A549 (cell line): ENCODE data around the gene IER2. TPM values are rescaled to one million over a fixed set of nuclear protein-coding genes. Genes with fewer than 3 reads are reported as not detected.

Experiments
- CBX2 ChIP-seq: fragments of 200-600 bp; sonication (generic); IDR thresholded peaks from 2 replicates; pipeline ENCODE4 v1.6.1; 2016; ENCODE audit warnings: low read depth, mild to moderate bottlenecking, borderline replicate concordance
- CBX8 ChIP-seq: fragments of 200-600 bp; sonication (generic); IDR thresholded peaks from 2 replicates; pipeline ENCODE4 v1.6.1; 2016
- CHD2 ChIP-seq: fragments of 150-350 bp; IDR thresholded peaks from 2 replicates; pipeline ENCODE4 v1.6.1; 2014; ENCODE audit warnings: low read length; ENCODE audit not compliant: partially characterized antibody
- CTCF ChIP-seq: fragments of >200 bp; sonication (Bioruptor Twin); formaldehyde crosslinking; IDR thresholded peaks from 3 replicates; pipeline ENCODE4 v1.5.1; 2016
- ELK1 ChIP-seq: fragments of 150-350 bp; IDR thresholded peaks from 2 replicates; pipeline ENCODE4 v1.6.1; 2014; ENCODE audit warnings: low read depth, mild to moderate bottlenecking, low read length
- EP300 ChIP-seq, 2 experiments: fragments of >200 bp; sonication (Bioruptor Twin); formaldehyde crosslinking; IDR thresholded peaks; 2 replicates in 1 of 2; 3 replicates in 1 of 2; pipeline ENCODE4 v1.6.1; 2016 to 2017
- FOSB ChIP-seq: fragments of 250-450 bp; sonication (Bioruptor Pico); IDR thresholded peaks from 2 replicates; pipeline ENCODE4 v1.5.0; 2020; ENCODE audit warnings: mild to moderate bottlenecking, moderate library complexity
- FOSL2 ChIP-seq, 2 experiments: fragments of 450-650 bp in 1 of 2; fragments of >200 bp in 1 of 2; sonication (Bioruptor Twin) in 1 of 2; formaldehyde crosslinking; IDR thresholded peaks; 2 replicates each; pipeline versions ENCODE4 v1.5.0 to v1.6.1; 2016 to 2020; ENCODE audit warnings: mild to moderate bottlenecking in 1 of 2, moderate library complexity in 1 of 2
- FOXS1 ChIP-seq: fragments of 250-450 bp; sonication (Bioruptor Pico); IDR thresholded peaks from 2 replicates; pipeline ENCODE4 v1.5.0; 2020; ENCODE audit warnings: mild to moderate bottlenecking, moderate library complexity
- GATA3 ChIP-seq: IDR thresholded peaks from 2 replicates; pipeline ENCODE4 v1.6.1; 2012; ENCODE audit warnings: borderline replicate concordance
- HDAC2 ChIP-seq: fragments of 200-600 bp; sonication (generic); IDR thresholded peaks from 2 replicates; pipeline ENCODE4 v1.6.1; 2016
- KDM5A ChIP-seq: fragments of 200-600 bp; sonication (generic); IDR thresholded peaks from 2 replicates; pipeline ENCODE4 v1.6.1; 2016; ENCODE audit warnings: antibody characterized with exemption, mild to moderate bottlenecking
- MAZ ChIP-seq: fragments of 150-350 bp; IDR thresholded peaks from 2 replicates; pipeline ENCODE4 v1.6.1; 2014; ENCODE audit warnings: antibody characterized with exemption, low read depth, low read length, borderline replicate concordance
- MYC ChIP-seq: IDR thresholded peaks from 2 replicates; pipeline ENCODE4 v1.6.1; 2012; ENCODE audit warnings: mild to moderate bottlenecking, inconsistent platforms, low read length, improper control_type of control experiment, borderline replicate concordance
- POLR2A ChIP-seq: IDR thresholded peaks from 2 replicates; pipeline ENCODE4 v1.6.1; 2012; ENCODE audit warnings: mild to moderate bottlenecking, low read length
- RAD21 ChIP-seq, 2 experiments: fragments of >200 bp in 1 of 2; sonication (Bioruptor Twin) in 1 of 2; formaldehyde crosslinking in 1 of 2; IDR thresholded peaks in 1 of 2; conservative IDR thresholded peaks in 1 of 2; 2 replicates in 1 of 2; 3 replicates in 1 of 2; pipeline ENCODE4 v1.6.1; 2012 to 2018; ENCODE audit warnings: inconsistent platforms in 1 of 2
- RFX5 ChIP-seq: fragments of 450-650 bp; IDR thresholded peaks from 2 replicates; pipeline ENCODE4 v1.7.1; 2014; ENCODE audit warnings: antibody characterized with exemption, mild to moderate bottlenecking, moderate library complexity
- SMC3 ChIP-seq: fragments of >200 bp; sonication (Bioruptor Twin); formaldehyde crosslinking; IDR thresholded peaks from 3 replicates; pipeline ENCODE4 v1.6.1; 2018; ENCODE audit warnings: inconsistent platforms
- USF2 ChIP-seq: fragments of 450-650 bp; IDR thresholded peaks from 2 replicates; pipeline ENCODE4 v1.6.1; 2014; ENCODE audit warnings: antibody characterized with exemption
- ZNF302 ChIP-seq: fragments of 250-450 bp; sonication (Bioruptor Pico); IDR thresholded peaks from 2 replicates; pipeline ENCODE4 v1.9.0; 2021; ENCODE audit warnings: inconsistent platforms, mild to moderate bottlenecking, moderate library complexity
- polyA plus RNA-seq, 4 experiments: library from polyadenylated mRNA; depleted of rRNA in 3 of 4; stranded (reverse); fragments of >200 nt; fragmentation: RNase III in 1 of 4; extraction: RNeasy Plus Mini Kit Qiagen cat#74134 plus additional on column Dnase treatment in 1 of 4; gene quantifications; 2 replicates in 3 of 4; 3 replicates in 1 of 4; pipeline ENCODE4 v1.2.3, GENCODE V29; 2011 to 2017
- TF ChIP-seq, protein P1 (sequence below): fragments of >200 bp; sonication (Bioruptor Twin); formaldehyde crosslinking; IDR thresholded peaks from 3 replicates; pipeline ENCODE4 v1.6.1; 2016
- TF ChIP-seq, protein P2 (sequence below): IDR thresholded peaks from 2 replicates; pipeline ENCODE4 v1.6.1; 2012; ENCODE audit warnings: low read depth, borderline replicate concordance
- TF ChIP-seq, protein P3 (sequence below): fragments of >200 bp; sonication (Bioruptor Twin); formaldehyde crosslinking; IDR thresholded peaks from 2 replicates; pipeline ENCODE4 v1.6.1; 2016

IER2 gene
- polyA plus RNA-seq, 2 of the 4 experiments (the other 2 are of a cell fraction) = 39.9 to 75.7 TPM

GRCh38 chr19:13150187-13150930 is at the start of gene IER2, which contains the start of gene STX10 (continued):
- TF ChIP-seq CBX2 (no peak), HDAC2 (no peak), SMC3 (peak; percentile 31; the same call in 1 of the 3 replicates), MAZ (peak; percentile 85; the same call in 1 of the 2 replicates), RFX5 (no peak), GATA3 (no peak), CTCF (peak; percentile 32), USF2 (peak; percentile 32), FOSB (CRISPR knock-in tag) (no peak), RAD21 (conservative IDR thresholded peaks at IDR 0.05 in 1 of 2, IDR thresholded peaks at IDR 0.05 in 1 of 2) (peak in 1 of 2 experiments; percentile 31; a peak in 2 of 5 replicates), POLR2A (peak; percentile 35), CBX8 (no peak), EP300 (IDR thresholded peaks at IDR 0.05) (no peak), ZNF302 (no peak), FOSL2 (IDR thresholded peaks at IDR 0.05) (no peak), FOSL2 (CRISPR knock-in tag; IDR thresholded peaks at IDR 0.05) (no peak), MYC (peak; percentile 40; the same call in 1 of the 2 replicates), KDM5A (0 out of 2 replicates have a peak, but pooled peaks have one; percentile 2), CHD2 (no peak), FOXS1 (CRISPR knock-in tag) (no peak), ELK1 (no peak)
- TF ChIP-seq, protein P1, sequence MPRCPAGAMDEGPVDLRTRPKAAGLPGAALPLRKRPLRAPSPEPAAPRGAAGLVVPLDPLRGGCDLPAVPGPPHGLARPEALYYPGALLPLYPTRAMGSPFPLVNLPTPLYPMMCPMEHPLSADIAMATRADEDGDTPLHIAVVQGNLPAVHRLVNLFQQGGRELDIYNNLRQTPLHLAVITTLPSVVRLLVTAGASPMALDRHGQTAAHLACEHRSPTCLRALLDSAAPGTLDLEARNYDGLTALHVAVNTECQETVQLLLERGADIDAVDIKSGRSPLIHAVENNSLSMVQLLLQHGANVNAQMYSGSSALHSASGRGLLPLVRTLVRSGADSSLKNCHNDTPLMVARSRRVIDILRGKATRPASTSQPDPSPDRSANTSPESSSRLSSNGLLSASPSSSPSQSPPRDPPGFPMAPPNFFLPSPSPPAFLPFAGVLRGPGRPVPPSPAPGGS = 0 out of 3 replicates have a peak, but pooled peaks have one; percentile 23
- TF ChIP-seq, protein P2, sequence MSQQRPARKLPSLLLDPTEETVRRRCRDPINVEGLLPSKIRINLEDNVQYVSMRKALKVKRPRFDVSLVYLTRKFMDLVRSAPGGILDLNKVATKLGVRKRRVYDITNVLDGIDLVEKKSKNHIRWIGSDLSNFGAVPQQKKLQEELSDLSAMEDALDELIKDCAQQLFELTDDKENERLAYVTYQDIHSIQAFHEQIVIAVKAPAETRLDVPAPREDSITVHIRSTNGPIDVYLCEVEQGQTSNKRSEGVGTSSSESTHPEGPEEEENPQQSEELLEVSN = no peak
- TF ChIP-seq, protein P3, sequence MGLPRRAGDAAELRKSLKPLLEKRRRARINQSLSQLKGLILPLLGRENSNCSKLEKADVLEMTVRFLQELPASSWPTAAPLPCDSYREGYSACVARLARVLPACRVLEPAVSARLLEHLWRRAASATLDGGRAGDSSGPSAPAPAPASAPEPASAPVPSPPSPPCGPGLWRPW = no peak
